ENCODE results near the gene PDE4D. TPM values are rescaled to one million over a fixed set of nuclear protein-coding genes. Genes with fewer than 3 reads are reported as not detected.

Gene PDE4D
- total and polyA plus RNA-seq, 10 of the 15 experiments (the other 5 are each of a cell fraction or from before 2014, with no cell fraction given): 0.87 to 4.1 (median 2.2) TPM

GRCh38 chr5:59128646-59129290 is 764.8 kb downstream of the PDE4D start:
- in situ Hi-C loops (cut with MboI): no loop called here
- H3K4me3 ChIP-seq: no peak overlapping the region
- no peak for ATAC-seq
- SMC1A ChIA-PET (ENCODE audit: uncharacterized antibody, unreplicated experiment): interaction anchor here (1.0 to 1.5 kb wide), 5 partner anchors 12 to 46 kb away, joined by 3 to 6 read pairs (median 3); no protein-coding TSS in a partner anchor
- WGBS (ENCODE audit: insufficient coverage, insufficient replicate concordance, low lambda C conversion rate, missing lambda C conversion rate): 37% methylated on average over 1 of the region's 1 CpG
- no peak overlapping the region for H3K4me2 ChIP-seq (ENCODE audit: control insufficient read depth, insufficient read depth)
- no peaks in the 10 kb centered on the region for H3K36me3 ChIP-seq (ENCODE audit: control insufficient read depth in 2 of 2, insufficient read depth in 2 of 2, low read length in 1 of 2)
- no peaks in the 10 kb centered on the region for H3K79me2 ChIP-seq (ENCODE audit: control insufficient read depth, insufficient read depth, low read length)
- RAD21 ChIA-PET (ENCODE audit: unreplicated experiment): interaction anchor here (1.1 to 1.9 kb wide), 2 partner anchors 9 to 11 kb away, joined by 3 to 5 read pairs; no protein-coding TSS in a partner anchor
- BruUV-seq (replicated peaks): no TSS peak
- intact Hi-C loops (cut with micrococcal nuclease; ENCODE audit: unreplicated experiment): no loop called here
- POLR2A ChIA-PET: no interaction called here
- no peak overlapping the region for H3K9ac ChIP-seq (ENCODE audit: control insufficient read depth, insufficient read depth, low read length)
- no peak for FAIRE-seq
- DNase-seq (ENCODE audit: low read depth, low spot score): no peak
- H4K20me1 ChIP-seq (ENCODE audit: control insufficient read depth, insufficient read depth): no peaks in the 10 kb centered on the region
- no peaks in the 10 kb centered on the region; a peak in 1 of 4 replicates for H3K27me3 ChIP-seq (replicated peaks in 1 of 2; ENCODE audit: control insufficient read depth in 2 of 2, insufficient read depth in 2 of 2, low read length in 1 of 2)
- TF ChIP-seq USF2 (IDR thresholded peaks at IDR 0.05; ENCODE audit: borderline replicate concordance, low read depth, low read length) (no peak), ZNF622 (IDR thresholded peaks at IDR 0.05) (no peak), HCFC1 (IDR thresholded peaks at IDR 0.05; ENCODE audit: low read length) (no peak), SP1 (IDR thresholded peaks at IDR 0.05; ENCODE audit: low read depth, low read length) (no peak), BRCA1 (IDR thresholded peaks at IDR 0.05; ENCODE audit: low read depth, low read length) (no peak), BACH1 (IDR thresholded peaks at IDR 0.05; ENCODE audit: borderline replicate concordance) (no peak), PBX3 (IDR thresholded peaks at IDR 0.05; ENCODE audit: insufficient replicate concordance, low read depth, low read length) (no peak), KLF5 (IDR thresholded peaks at IDR 0.05; ENCODE audit: partially characterized antibody) (no peak)
- no peaks in the 10 kb centered on the region; the same call in 1 of the 2 replicates for H3K4me1 ChIP-seq (ENCODE audit: control insufficient read depth, insufficient read depth, low read length)
- CTCF ChIA-PET: interaction anchor here (0.9 to 2.0 kb wide), 5 partner anchors 15 to 243 kb away, joined by 3 to 6 read pairs (median 3); no protein-coding TSS in a partner anchor
- H3K27ac ChIP-seq (ENCODE audit: control insufficient read depth, insufficient read depth): no peak overlapping the region
- no peaks in the 10 kb centered on the region for H3K9me3 ChIP-seq (replicated peaks; ENCODE audit: control insufficient read depth, insufficient read depth, low read length)
- H2AFZ ChIP-seq (ENCODE audit: control insufficient read depth, low read depth, low read length): no peak overlapping the region

All from GM12878 (cell line).